ENCODE measurements around the gene KDSR. TPM values are rescaled to one million over a fixed set of nuclear protein-coding genes. Genes with fewer than 3 reads are reported as not detected.

The KDSR gene
- total RNA-seq, 1 experiment from 2014 or later: 23.7 TPM

DNA sequence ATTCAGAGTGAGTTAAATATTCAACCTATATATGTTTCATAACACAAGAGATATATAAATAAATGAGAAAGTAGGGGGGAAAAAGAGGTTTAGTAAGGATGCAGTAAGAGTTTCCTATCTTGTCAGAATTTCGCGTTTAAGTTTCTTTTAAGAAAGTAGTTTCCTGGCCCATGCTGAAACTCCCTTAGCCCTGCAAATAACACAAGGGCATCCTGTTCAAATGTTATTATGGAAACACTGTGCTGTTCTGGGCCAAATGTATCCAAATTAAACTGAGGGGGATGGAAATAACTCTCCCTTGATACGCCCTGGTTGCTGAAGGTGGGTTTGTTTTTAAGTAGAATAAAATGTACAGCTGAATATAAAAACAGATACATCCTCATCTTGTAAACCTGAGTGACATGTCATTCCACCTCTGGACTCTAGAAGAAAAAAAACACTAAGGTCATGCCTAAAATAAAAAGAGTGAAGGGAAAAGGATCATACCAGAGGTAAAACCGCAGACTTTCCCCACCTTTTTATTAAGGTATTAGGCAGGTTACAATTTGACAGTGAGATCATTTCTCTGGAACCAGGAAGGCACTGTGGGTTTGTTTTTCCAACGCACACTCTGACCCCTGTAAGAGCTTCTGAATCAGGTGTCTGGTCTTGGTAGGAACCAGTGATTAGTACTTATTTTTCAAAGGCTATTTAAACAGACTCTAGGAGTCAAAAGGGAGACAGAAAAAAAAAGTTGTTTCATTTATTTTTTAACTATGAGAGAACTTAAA, 64.2 kb downstream of the KDSR start:
- H3K9me3 ChIP-seq: no peaks in the 10 kb centered on the region
- H3K36me3 ChIP-seq: no peaks in the 10 kb centered on the region
- no peaks in the 10 kb centered on the region for H3K27me3 ChIP-seq

DNA sequence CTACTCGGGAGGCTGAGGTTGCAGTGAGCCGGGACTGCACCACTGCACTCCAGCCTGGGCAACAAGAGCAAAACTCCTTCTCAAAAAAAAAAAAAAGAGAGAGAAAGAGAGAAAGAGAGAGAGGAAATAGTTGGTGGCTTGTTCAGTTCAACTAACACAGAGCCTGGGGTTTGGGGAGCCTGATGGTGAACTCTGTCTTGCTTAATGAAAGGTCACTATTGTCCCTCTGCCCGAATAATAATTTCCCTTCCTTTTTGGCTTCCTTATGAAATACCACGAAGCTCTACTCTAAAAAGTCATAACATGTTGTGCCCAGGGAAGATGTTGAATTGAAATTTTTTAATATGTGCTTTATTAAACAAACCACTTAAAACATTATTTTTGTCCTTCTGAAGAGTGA, 64.8 kb downstream of the KDSR start:
- H3K27me3 ChIP-seq: no peaks in the 10 kb centered on the region
- H3K4me3 ChIP-seq: no peak overlapping the region
- H3K36me3 ChIP-seq: no peaks in the 10 kb centered on the region
- DNase-seq: no peak
- no peaks in the 10 kb centered on the region for H3K9me3 ChIP-seq

More for the DNA sequence above, 64.2 kb downstream of the KDSR start:
- no peak overlapping the region for H3K4me3 ChIP-seq
- no peak for DNase-seq

DNA sequence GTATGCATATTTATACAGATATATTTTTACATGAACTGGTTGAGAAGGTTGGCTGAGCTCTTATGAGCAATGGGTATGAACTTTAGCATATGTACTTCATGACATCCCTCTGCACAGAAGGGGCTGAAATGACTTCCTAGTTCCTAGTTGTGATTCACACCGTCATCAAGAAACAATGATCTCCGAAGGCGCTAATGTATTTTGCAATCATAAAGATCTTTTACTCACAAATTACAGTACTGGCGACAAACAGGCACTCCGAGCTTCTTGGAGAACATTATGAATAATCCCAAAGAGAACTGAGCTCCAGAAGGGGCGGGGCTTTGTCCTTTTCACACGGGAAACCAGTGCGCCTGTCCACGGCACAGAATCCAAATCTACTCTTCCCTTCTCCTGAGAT, 65.6 kb downstream of the KDSR start:
- DNase-seq: no peak
- H3K36me3 ChIP-seq: no peaks in the 10 kb centered on the region
- no peaks in the 10 kb centered on the region for H3K27me3 ChIP-seq
- H3K9me3 ChIP-seq: no peaks in the 10 kb centered on the region
- no peak overlapping the region for H3K4me3 ChIP-seq

DNA sequence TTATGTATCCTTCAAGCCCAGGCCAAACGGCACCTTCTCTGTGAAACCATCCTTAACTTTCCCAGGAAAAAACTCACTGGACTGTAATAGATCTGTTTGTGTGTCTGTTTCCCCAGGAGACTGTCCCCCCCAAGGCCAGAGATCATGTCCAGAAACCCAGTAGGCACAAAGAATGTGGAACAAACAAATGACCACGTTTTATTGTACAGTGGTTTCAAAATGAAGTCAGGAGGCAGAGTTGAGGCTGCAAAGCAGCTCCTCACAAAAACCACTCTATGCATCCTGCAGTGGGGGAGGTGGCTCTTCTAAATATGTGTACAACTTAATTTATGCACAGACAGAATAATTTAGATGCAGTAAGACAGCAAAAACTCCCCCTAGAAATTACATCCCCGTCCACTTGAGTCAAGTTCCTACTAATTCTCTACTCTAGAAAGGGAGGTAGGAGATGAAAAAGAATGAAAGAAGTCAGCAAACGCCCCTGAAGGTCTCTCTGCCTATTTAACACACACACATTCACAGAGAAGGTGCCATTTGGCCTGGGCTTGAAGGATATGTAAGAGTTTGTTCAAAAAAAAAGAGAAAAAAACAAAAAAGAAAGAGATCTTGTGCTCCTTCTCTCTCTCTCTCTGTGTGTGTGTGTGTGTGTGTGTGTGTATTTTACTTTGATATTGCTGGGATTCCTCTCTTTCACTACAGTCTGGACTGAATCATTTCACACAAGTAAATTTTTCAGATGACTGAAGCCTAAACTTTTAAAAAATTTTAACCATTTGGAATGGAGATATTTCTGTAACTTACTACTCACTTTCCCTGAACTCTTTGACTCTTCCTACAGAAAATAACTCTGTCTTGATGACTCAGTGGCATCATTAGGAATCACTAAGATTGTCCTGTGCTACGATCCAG, 66.9 kb downstream of the KDSR start:
- Histone ChIP-seq H3K36me3 (no peaks in the 10 kb centered on the region), H3K4me3 (no peak overlapping the region), H3K27me3 (no peaks in the 10 kb centered on the region), H3K9me3 (no peaks in the 10 kb centered on the region)
- DNase-seq: no peak

DNA sequence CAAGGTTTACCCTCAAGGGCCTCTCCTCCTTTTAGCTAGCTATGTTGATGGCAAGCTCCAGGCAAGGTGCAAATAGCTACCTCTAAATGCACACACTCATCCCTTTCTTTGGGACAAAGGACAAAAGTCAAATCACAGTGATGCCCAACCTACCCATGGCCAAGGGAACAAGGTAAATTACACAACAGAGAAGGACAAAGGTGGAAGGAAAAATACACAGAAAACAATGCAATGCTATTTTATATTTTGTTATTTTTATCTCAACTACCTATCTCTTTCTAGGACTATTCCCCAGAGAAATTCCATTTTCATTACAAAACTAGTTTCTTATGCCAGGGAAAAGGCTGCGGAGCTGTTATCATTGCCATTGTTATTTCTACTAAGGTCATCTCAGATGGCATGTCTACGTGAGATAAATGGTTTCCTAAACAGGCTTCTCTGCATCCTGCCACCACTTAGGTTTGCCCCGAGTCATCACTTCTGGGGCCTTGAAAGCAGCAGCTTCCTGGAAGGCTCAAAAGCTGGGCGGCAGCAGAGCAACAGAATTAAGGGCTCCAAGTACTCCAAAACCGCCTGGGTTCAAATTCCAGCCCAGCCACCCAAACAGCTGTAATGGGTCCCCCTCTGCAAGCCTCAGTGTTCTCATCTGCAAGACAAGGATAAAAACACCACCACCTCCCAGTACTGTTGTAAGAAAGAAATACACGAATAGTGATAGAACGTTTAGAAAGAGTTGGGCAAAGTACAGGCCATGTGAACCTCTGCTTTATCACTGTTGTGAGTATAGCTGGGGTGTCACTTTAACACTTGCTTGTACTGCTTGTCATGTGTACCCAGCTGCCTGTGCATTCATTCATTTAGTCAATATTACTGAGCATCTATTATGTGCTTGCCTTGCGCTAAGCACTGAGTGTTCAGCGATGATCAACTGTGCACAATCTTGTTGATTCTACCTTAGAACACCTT, 68.3 kb downstream of the KDSR start:
- no peaks in the 10 kb centered on the region for H3K9me3 ChIP-seq
- H3K27me3 ChIP-seq: no peaks in the 10 kb centered on the region
- no peaks in the 10 kb centered on the region for H3K36me3 ChIP-seq
- no peak overlapping the region for H3K4me3 ChIP-seq
- no peak for DNase-seq

DNA sequence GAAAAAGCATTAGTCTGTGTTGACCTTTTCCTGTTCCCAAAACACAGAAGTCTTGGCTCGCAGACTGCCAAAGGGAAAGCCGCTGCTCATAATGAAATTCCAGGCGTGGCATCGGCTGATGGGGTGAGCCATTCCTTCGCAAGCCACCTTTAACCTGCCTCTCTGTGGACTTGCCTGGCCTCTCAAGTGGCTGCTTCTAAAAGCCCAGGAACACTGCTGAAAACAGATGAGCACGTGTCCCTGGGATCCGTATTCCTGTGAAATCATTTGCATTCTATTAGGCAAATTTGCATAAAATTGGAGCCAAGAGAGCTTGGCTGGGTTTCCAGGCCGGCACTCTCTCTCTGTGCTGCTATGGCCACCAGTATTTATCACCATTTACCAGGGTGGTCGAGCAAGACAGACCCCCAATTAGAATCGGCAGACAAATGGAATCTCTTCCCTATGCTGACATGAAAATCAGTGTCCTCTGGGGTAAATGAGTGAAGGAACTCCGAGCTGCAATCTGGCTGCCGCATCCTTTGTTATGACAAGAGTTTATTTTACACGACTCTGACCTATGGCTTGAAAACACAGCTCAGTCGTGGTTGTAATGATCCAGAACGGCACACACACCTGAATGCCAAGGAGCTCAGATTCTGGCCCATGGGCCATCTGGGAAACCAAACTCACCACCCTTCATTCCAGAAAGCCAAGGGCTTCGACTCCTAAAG, 69.2 kb downstream of the KDSR start:
- no peaks in the 10 kb centered on the region for H3K9me3 ChIP-seq
- H3K27me3 ChIP-seq: no peaks in the 10 kb centered on the region
- no peak for DNase-seq
- no peaks in the 10 kb centered on the region for H3K36me3 ChIP-seq
- no peak overlapping the region for H3K4me3 ChIP-seq

DNA sequence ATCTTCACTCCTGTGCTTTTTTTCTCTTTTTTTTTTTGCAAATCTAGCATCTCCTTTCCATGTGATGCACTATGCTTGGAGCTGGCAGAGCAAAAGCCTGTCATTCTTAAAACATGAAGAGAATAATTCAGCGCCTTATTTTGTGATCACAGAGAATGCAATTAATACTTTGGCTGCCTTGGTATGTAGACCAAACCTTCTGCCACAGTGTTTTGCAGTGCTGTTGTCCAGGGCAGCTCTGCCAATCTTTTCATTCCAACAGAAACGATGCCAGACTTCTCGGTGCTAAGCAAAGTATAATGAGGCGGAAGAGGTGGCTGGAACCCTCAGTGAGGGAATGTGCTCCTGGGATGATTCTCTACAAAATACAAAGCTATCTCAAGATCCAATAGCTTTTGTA, 73.1 kb downstream of the KDSR start:
- H3K4me3 ChIP-seq: no peak overlapping the region
- H3K36me3 ChIP-seq: no peaks in the 10 kb centered on the region
- no peaks in the 10 kb centered on the region for H3K27me3 ChIP-seq
- DNase-seq: no peak
- H3K9me3 ChIP-seq: no peaks in the 10 kb centered on the region

DNA sequence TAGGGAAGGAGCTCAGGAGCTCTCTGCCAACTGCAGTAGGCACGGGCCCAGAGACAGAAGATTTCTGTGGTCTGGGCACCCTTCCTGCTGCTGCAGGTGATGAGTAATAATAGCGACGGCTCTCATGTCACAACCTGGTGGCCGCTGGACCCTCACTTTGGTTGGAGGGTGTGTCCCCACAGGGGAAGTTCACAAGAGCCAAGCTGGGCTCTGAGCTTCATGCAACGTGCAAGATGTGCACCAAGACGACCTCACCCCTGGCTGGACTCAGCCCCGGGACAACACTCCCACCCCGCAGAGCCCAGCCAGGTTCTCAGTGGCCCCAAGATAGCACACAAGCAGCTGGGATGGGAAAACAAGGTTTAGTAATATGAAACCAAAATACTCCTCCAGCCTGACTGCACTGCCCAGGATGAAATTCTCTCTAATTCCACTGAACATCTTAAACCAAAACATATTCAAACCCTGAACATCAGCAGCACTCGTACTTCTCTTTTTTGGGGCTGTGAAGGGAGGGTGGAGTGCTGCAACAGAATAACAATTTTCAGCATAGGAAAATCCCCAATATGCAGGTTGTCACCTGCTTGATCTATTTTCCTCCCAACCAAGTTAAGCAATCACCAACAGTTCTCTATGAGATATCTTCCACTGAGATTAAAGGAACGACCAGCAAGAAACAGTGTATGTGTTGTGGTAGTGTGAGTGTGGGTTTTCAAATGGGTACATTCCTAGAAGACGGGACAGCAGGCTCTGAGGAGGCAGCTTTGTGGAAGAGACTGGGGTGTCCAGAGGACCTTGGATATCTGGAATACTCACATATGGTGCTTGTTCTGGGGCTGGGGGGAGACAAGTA, 73.9 kb downstream of the KDSR start:
- H3K4me3 ChIP-seq: no peak overlapping the region
- no peaks in the 10 kb centered on the region for H3K36me3 ChIP-seq
- no peaks in the 10 kb centered on the region for H3K27me3 ChIP-seq

DNA sequence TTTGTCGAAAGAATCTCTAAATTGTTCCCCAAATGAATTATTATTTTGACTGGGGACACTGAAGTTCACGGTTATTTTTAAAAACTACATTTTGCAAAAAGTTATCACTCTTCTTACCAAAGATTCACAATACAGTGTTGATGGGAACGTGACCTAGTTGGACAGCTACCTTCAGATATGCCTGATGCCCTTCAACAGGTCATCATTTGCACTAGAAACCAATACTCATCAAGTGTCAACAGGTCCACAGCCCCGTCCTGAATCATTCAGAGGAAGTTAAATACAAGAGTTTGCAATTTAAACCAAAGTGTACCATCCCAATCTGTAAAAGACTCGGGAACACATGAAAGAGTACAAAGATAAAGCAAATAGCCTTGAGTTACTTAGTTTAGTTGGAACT, 75.7 kb downstream of the KDSR start:
- Histone ChIP-seq H3K36me3 (no peaks in the 10 kb centered on the region), H3K27me3 (no peaks in the 10 kb centered on the region), H3K9me3 (no peaks in the 10 kb centered on the region), H3K4me3 (no peak overlapping the region)
- no peak for DNase-seq

More for the DNA sequence above, 73.9 kb downstream of the KDSR start:
- DNase-seq: no peak
- H3K9me3 ChIP-seq: no peaks in the 10 kb centered on the region

DNA sequence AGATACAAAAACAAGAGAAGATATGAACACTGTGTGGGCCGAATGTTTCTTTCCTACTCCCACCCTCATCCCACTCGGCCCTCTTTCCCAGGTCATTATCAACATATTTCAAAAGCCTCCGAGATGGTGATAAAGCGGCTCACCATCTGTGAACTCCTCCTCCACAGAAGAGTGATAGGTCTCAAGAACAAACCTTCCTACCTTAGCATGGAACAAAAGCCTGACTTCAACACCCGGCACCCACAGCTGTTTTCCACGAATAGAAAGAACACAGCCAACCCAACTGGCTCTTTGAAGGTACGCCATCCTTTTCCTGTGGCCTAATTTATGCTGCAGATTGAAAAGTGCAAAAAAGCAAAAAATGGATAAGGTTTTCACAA, 76.2 kb downstream of the KDSR start:
- DNase-seq: no peak
- no peaks in the 10 kb centered on the region for H3K9me3 ChIP-seq

DNA sequence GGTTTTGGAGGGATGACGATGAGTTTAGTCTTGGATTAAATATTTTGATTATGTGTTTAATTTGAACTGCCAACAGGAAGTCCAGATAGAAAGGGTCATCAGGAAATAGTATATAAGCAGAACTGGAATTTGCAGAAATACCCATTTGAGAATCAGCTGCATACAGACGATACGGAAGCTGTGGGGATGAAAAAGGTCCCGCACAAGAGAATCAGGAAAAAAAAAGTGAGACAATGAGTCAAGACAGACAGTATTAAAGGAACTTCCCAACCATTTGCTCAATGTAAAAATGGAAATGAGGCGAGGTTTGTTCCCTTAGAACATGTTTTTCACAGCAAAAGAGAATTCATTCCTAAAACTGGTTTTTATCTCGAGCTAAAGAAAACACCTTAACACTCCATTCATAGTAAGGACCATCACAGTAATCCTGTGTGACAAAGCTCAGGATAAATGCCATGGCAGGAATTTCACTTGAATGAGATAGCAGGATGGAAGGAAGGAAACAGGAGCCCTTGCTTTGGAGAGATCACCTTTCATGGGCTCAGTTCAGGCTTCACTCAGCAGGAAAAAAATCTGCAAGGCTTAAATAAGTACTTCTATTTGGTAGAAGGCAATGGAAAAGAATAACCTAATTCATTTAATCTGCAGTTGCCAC, 76.7 kb downstream of the KDSR start:
- no peak for DNase-seq
- no peaks in the 10 kb centered on the region for H3K36me3 ChIP-seq
- H3K4me3 ChIP-seq: no peak overlapping the region
- H3K9me3 ChIP-seq: no peaks in the 10 kb centered on the region
- no peaks in the 10 kb centered on the region for H3K27me3 ChIP-seq

More for the DNA sequence above, 76.2 kb downstream of the KDSR start:
- Histone ChIP-seq H3K27me3 (no peaks in the 10 kb centered on the region), H3K4me3 (no peak overlapping the region), H3K36me3 (no peaks in the 10 kb centered on the region)

DNA sequence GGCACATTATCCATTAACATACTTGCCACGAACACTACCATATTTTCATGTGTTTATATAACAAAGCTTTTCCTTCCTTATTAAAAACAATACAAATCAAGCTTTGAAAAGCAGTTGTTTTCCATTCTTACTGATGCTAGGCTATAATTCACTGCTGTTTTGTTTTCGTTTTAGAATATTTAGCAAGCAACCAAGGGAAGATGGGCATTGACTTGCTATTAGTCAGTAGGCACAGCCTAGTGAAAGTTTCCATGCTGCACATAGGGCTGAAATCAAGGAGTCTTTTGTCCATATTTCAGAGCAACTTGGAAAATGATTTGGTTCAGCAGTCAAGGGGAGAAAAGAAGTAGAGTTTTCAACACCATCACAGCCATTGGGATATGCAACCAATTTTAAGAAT, 78.7 kb downstream of the KDSR start:
- no peak overlapping the region for H3K4me3 ChIP-seq
- H3K36me3 ChIP-seq: no peaks in the 10 kb centered on the region
- DNase-seq: no peak
- no peaks in the 10 kb centered on the region for H3K27me3 ChIP-seq
- no peaks in the 10 kb centered on the region for H3K9me3 ChIP-seq

DNA sequence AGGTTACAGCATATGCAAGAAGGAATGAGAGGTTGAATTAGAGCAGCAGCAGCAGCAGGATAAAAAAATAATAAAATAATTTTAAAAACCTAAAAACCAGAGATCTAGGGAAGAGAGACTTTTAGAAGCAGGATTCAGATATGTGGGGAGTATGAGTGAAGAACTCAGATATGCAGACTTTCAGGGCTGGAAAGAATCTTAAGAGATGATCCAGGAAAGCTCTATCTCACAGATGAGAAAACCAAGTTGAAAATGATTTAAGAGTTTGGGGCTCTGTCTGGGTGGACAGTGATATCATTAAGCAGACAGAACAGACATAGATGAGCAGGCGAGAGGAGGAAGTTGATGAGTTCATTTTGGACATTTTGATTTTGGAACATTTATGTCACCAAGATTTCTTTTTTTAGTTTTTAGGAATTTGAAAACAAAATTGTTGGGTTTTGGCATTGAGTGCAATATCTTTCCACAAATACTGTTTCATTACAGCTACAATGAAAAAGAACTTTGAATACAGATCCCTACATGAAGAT, 79.2 kb downstream of the KDSR start:
- H3K9me3 ChIP-seq: no peaks in the 10 kb centered on the region
- no peaks in the 10 kb centered on the region for H3K36me3 ChIP-seq
- no peaks in the 10 kb centered on the region for H3K27me3 ChIP-seq
- H3K4me3 ChIP-seq: no peak overlapping the region
- DNase-seq: no peak

DNA sequence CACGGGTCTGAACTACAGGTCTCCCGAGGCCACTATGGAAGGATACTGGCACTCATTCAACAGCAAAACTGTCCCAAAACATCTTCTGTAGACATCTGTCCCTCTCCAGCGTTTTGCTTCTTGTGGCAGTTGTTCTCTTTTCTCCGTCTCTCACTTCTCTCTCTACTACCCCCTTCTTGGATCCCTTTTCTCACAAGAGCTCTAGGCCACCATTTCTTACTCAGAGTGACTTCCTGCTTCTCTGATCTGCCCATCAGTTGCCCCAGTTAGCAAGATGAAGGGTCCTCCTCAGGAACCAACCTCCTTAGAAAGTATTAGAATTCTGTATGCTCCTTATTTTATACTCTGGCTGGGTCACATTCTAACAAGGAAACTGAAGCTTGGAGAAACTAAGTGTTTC, 80.1 kb downstream of the KDSR start:
- H3K9me3 ChIP-seq: no peaks in the 10 kb centered on the region
- no peaks in the 10 kb centered on the region for H3K36me3 ChIP-seq
- no peaks in the 10 kb centered on the region for H3K27me3 ChIP-seq
- DNase-seq: no peak
- H3K4me3 ChIP-seq: no peak overlapping the region

All from MG63 (cell line).